Measurements from ENCODE around the gene SGMS1.

SGMS1 gene

GRCh38 chr10:50416881-50417280 is 206.9 kb downstream of the SGMS1 start:
- no peak overlapping the region for H2AFZ ChIP-seq (ENCODE audit: low read depth, low read length)
- H3K9me3 ChIP-seq (ENCODE audit: insufficient read depth, low read length), result no peaks in the 10 kb centered on the region
- no peak overlapping the region for H3K27ac ChIP-seq (ENCODE audit: low read length)
- H3K27me3 ChIP-seq (ENCODE audit: low read depth, low read length), result peaks cover 6% of the 10 kb centered on the region
- TF ChIP-seq EZH2phosphoT487 (IDR thresholded peaks at IDR 0.05; ENCODE audit: low read depth), result no peak
- peaks cover 23% of the 10 kb centered on the region for H3K4me1 ChIP-seq (ENCODE audit: low read length)
- H3K4me3 ChIP-seq (ENCODE audit: low read length), result peak overlapping the region; percentile 91
- no peaks in the 10 kb centered on the region for H3K36me3 ChIP-seq (replicated peaks; ENCODE audit: low read depth, low read length)
- H3K9ac ChIP-seq (ENCODE audit: low read length), result 0 out of 2 replicates have a peak overlapping the region, but pooled peaks have one; percentile 60
- no peaks in the 10 kb centered on the region; the same call in 1 of the 2 replicates for H4K20me1 ChIP-seq (ENCODE audit: insufficient read depth, low read length)
- H3K4me2 ChIP-seq (ENCODE audit: low read length), result peak overlapping the region; percentile 100
- peaks cover 12% of the 10 kb centered on the region; the same call in 1 of the 2 replicates for H3K79me2 ChIP-seq (ENCODE audit: low read length)

GRCh38 chr10:50416181-50416824 is 207.5 kb downstream of the SGMS1 start:
- Histone ChIP-seq H3K27ac (ENCODE audit: low read length) (no peak overlapping the region), H3K4me1 (ENCODE audit: low read length) (peaks cover 17% of the 10 kb centered on the region), H3K4me2 (ENCODE audit: low read length) (peak overlapping the region; percentile 100), H3K9me3 (ENCODE audit: insufficient read depth, low read length) (no peaks in the 10 kb centered on the region), H3K36me3 (replicated peaks; ENCODE audit: low read depth, low read length) (no peaks in the 10 kb centered on the region), H3K9ac (ENCODE audit: low read length) (no peak overlapping the region), H3K27me3 (ENCODE audit: low read depth, low read length) (peaks cover 6% of the 10 kb centered on the region), H3K4me3 (ENCODE audit: low read length) (no peak overlapping the region), H4K20me1 (ENCODE audit: insufficient read depth, low read length) (no peaks in the 10 kb centered on the region), H3K79me2 (ENCODE audit: low read length) (peaks cover 10% of the 10 kb centered on the region; the same call in 1 of the 2 replicates), H2AFZ (ENCODE audit: low read depth, low read length) (no peak overlapping the region)
- TF ChIP-seq EZH2phosphoT487 (IDR thresholded peaks at IDR 0.05; ENCODE audit: low read depth), result no peak
- peak; percentile 20 for TF ChIP-seq CTCF (IDR thresholded peaks at IDR 0.05; ENCODE audit: low read depth, low read length)

GRCh38 chr10:50415292-50415691 is 208.5 kb downstream of the SGMS1 start:
- no peaks in the 10 kb centered on the region for H4K20me1 ChIP-seq (ENCODE audit: insufficient read depth, low read length)
- no peak overlapping the region for H3K9ac ChIP-seq (ENCODE audit: low read length)
- H3K79me2 ChIP-seq (ENCODE audit: low read length), result peaks cover 10% of the 10 kb centered on the region; the same call in 1 of the 2 replicates
- no peak overlapping the region for H3K4me2 ChIP-seq (ENCODE audit: low read length)
- H3K9me3 ChIP-seq (ENCODE audit: insufficient read depth, low read length), result no peaks in the 10 kb centered on the region
- TF ChIP-seq EZH2phosphoT487 (IDR thresholded peaks at IDR 0.05; ENCODE audit: low read depth) (no peak), CTCF (IDR thresholded peaks at IDR 0.05; ENCODE audit: low read depth, low read length) (no peak)
- H3K27me3 ChIP-seq (ENCODE audit: low read depth, low read length), result peaks cover 6% of the 10 kb centered on the region
- no peak overlapping the region for H2AFZ ChIP-seq (ENCODE audit: low read depth, low read length)
- no peak overlapping the region for H3K4me3 ChIP-seq (ENCODE audit: low read length)
- H3K4me1 ChIP-seq (ENCODE audit: low read length), result peaks cover 8% of the 10 kb centered on the region
- H3K36me3 ChIP-seq (replicated peaks; ENCODE audit: low read depth, low read length), result no peaks in the 10 kb centered on the region
- no peak overlapping the region for H3K27ac ChIP-seq (ENCODE audit: low read length)

GRCh38 chr10:50410066-50410811 is 213.5 kb downstream of the SGMS1 start:
- H3K4me1 ChIP-seq (ENCODE audit: low read length), result no peaks in the 10 kb centered on the region
- TF ChIP-seq CTCF (IDR thresholded peaks at IDR 0.05; ENCODE audit: low read depth, low read length) (no peak), EZH2phosphoT487 (IDR thresholded peaks at IDR 0.05; ENCODE audit: low read depth) (no peak)
- no peak overlapping the region for H3K9ac ChIP-seq (ENCODE audit: low read length)
- H4K20me1 ChIP-seq (ENCODE audit: insufficient read depth, low read length), result no peaks in the 10 kb centered on the region
- H2AFZ ChIP-seq (ENCODE audit: low read depth, low read length), result no peak overlapping the region
- H3K9me3 ChIP-seq (ENCODE audit: insufficient read depth, low read length), result no peaks in the 10 kb centered on the region
- H3K4me3 ChIP-seq (ENCODE audit: low read length), result no peak overlapping the region
- no peaks in the 10 kb centered on the region for H3K27me3 ChIP-seq (ENCODE audit: low read depth, low read length)
- H3K36me3 ChIP-seq (replicated peaks; ENCODE audit: low read depth, low read length), result peaks cover 5% of the 10 kb centered on the region
- peaks cover 1% of the 10 kb centered on the region; the same call in 1 of the 2 replicates for H3K79me2 ChIP-seq (ENCODE audit: low read length)
- no peak overlapping the region for H3K27ac ChIP-seq (ENCODE audit: low read length)
- H3K4me2 ChIP-seq (ENCODE audit: low read length), result no peak overlapping the region
